ENCODE results near the gene MACC1. TPM values are rescaled to one million over a fixed set of nuclear protein-coding genes. Genes with fewer than 3 reads are reported as not detected.

The MACC1 gene
- total RNA-seq, 3 donors from 2014 or later = 0.19 to 0.34 (median 0.23) TPM

GRCh38 chr7:20206104-20206896, 10.9 kb downstream of the MACC1 start:
- Mint-ChIP-seq H3K27me3 (ENCODE audit: low read depth) (no peaks in the 10 kb centered on the region), H3K36me3 (ENCODE audit: insufficient read depth) (no peaks in the 10 kb centered on the region), H3K4me3 (no peak overlapping the region), H3K4me1 (ENCODE audit: low read depth) (peaks cover 2% of the 10 kb centered on the region), H3K9me3 (peaks cover 11% of the 10 kb centered on the region)
- no peak for DNase-seq
- ATAC-seq = no peak

- Mint-ChIP-seq H3K36me3 (ENCODE audit: insufficient read depth) (no peaks in the 10 kb centered on the region), H3K4me3 (no peak overlapping the region), H3K4me1 (ENCODE audit: low read depth) (peaks cover 8% of the 10 kb centered on the region), H3K9me3 (peaks cover 5% of the 10 kb centered on the region), H3K27me3 (ENCODE audit: low read depth) (no peaks in the 10 kb centered on the region)
- DNase-seq = no peak
- ATAC-seq = no peak
Measured at GRCh38 chr7:20203316-20203715, 13.9 kb downstream of the MACC1 start.

GRCh38 chr7:20201380-20201779, 15.8 kb downstream of the MACC1 start:
- Mint-ChIP-seq H3K4me1 (ENCODE audit: low read depth) (peaks cover 8% of the 10 kb centered on the region), H3K4me3 (no peak overlapping the region), H3K9me3 (no peaks in the 10 kb centered on the region), H3K36me3 (ENCODE audit: insufficient read depth) (no peaks in the 10 kb centered on the region), H3K27me3 (ENCODE audit: low read depth) (no peaks in the 10 kb centered on the region)
- ATAC-seq (no peak), DNase-seq (no peak)

- no peak for ATAC-seq
- no peaks in the 10 kb centered on the region for H3K9me3 Mint-ChIP-seq
- no peak for DNase-seq
- H3K4me3 Mint-ChIP-seq = no peak overlapping the region
- H3K27me3 Mint-ChIP-seq (ENCODE audit: low read depth) = no peaks in the 10 kb centered on the region
- H3K4me1 Mint-ChIP-seq (ENCODE audit: low read depth) = peaks cover 8% of the 10 kb centered on the region
- no peaks in the 10 kb centered on the region for H3K36me3 Mint-ChIP-seq (ENCODE audit: insufficient read depth)
Measured at GRCh38 chr7:20200971-20201370, 16.2 kb downstream of the MACC1 start.

GRCh38 chr7:20200361-20200760, 16.8 kb downstream of the MACC1 start:
- peaks cover 8% of the 10 kb centered on the region for H3K4me1 Mint-ChIP-seq (ENCODE audit: low read depth)
- H3K27me3 Mint-ChIP-seq (ENCODE audit: low read depth) = no peaks in the 10 kb centered on the region
- no peak for DNase-seq
- no peaks in the 10 kb centered on the region for H3K36me3 Mint-ChIP-seq (ENCODE audit: insufficient read depth)
- no peaks in the 10 kb centered on the region for H3K9me3 Mint-ChIP-seq
- ATAC-seq = no peak
- H3K4me3 Mint-ChIP-seq = no peak overlapping the region

- no peak for DNase-seq
- no peaks in the 10 kb centered on the region for H3K27me3 Mint-ChIP-seq (ENCODE audit: low read depth)
- ATAC-seq = peak; percentile 40 to 41
- H3K4me3 Mint-ChIP-seq = no peak overlapping the region
- no peaks in the 10 kb centered on the region for H3K9me3 Mint-ChIP-seq
- H3K36me3 Mint-ChIP-seq (ENCODE audit: insufficient read depth) = no peaks in the 10 kb centered on the region
- peaks cover 8% of the 10 kb centered on the region for H3K4me1 Mint-ChIP-seq (ENCODE audit: low read depth)
Measured at GRCh38 chr7:20199015-20199737, 18.0 kb downstream of the MACC1 start.

- no peak for DNase-seq
- Mint-ChIP-seq H3K9me3 (no peaks in the 10 kb centered on the region), H3K4me3 (no peak overlapping the region), H3K4me1 (ENCODE audit: low read depth) (peaks cover 8% of the 10 kb centered on the region), H3K27me3 (ENCODE audit: low read depth) (no peaks in the 10 kb centered on the region), H3K36me3 (ENCODE audit: insufficient read depth) (no peaks in the 10 kb centered on the region)
- ATAC-seq = no peak
Measured at GRCh38 chr7:20198260-20198659, 18.9 kb downstream of the MACC1 start.

GRCh38 chr7:20197837-20198236, 19.3 kb downstream of the MACC1 start:
- Mint-ChIP-seq H3K4me1 (ENCODE audit: low read depth) (peaks cover 8% of the 10 kb centered on the region), H3K4me3 (no peak overlapping the region), H3K27me3 (ENCODE audit: low read depth) (no peaks in the 10 kb centered on the region), H3K36me3 (ENCODE audit: insufficient read depth) (no peaks in the 10 kb centered on the region), H3K9me3 (no peaks in the 10 kb centered on the region)
- no peak for DNase-seq
- ATAC-seq = no peak

- no peaks in the 10 kb centered on the region for H3K27me3 Mint-ChIP-seq (ENCODE audit: low read depth)
- no peaks in the 10 kb centered on the region for H3K9me3 Mint-ChIP-seq
- DNase-seq (no peak), ATAC-seq (no peak)
- H3K4me1 Mint-ChIP-seq (ENCODE audit: low read depth) = peaks cover 8% of the 10 kb centered on the region
- H3K4me3 Mint-ChIP-seq = no peak overlapping the region
- no peaks in the 10 kb centered on the region for H3K36me3 Mint-ChIP-seq (ENCODE audit: insufficient read depth)
Measured at GRCh38 chr7:20197125-20197748, 19.9 kb downstream of the MACC1 start.

- H3K4me3 Mint-ChIP-seq = no peak overlapping the region
- H3K9me3 Mint-ChIP-seq = peaks cover 3% of the 10 kb centered on the region
- no peaks in the 10 kb centered on the region for H3K36me3 Mint-ChIP-seq (ENCODE audit: insufficient read depth)
- no peak for ATAC-seq
- DNase-seq = no peak
- H3K4me1 Mint-ChIP-seq (ENCODE audit: low read depth) = peaks cover 3% of the 10 kb centered on the region
- no peaks in the 10 kb centered on the region for H3K27me3 Mint-ChIP-seq (ENCODE audit: low read depth)
Measured at GRCh38 chr7:20194343-20194995, 22.7 kb downstream of the MACC1 start.

GRCh38 chr7:20193873-20194272, 23.3 kb downstream of the MACC1 start:
- no peak for ATAC-seq
- DNase-seq = no peak
- no peak overlapping the region for H3K4me3 Mint-ChIP-seq
- H3K4me1 Mint-ChIP-seq (ENCODE audit: low read depth) = no peaks in the 10 kb centered on the region
- no peaks in the 10 kb centered on the region for H3K36me3 Mint-ChIP-seq (ENCODE audit: insufficient read depth)
- H3K27me3 Mint-ChIP-seq (ENCODE audit: low read depth) = no peaks in the 10 kb centered on the region
- peaks cover 7% of the 10 kb centered on the region for H3K9me3 Mint-ChIP-seq

GRCh38 chr7:20193242-20193777, 23.9 kb downstream of the MACC1 start:
- no peaks in the 10 kb centered on the region for H3K4me1 Mint-ChIP-seq (ENCODE audit: low read depth)
- no peak for DNase-seq
- peaks cover 11% of the 10 kb centered on the region for H3K9me3 Mint-ChIP-seq
- no peak overlapping the region for H3K4me3 Mint-ChIP-seq
- no peaks in the 10 kb centered on the region for H3K36me3 Mint-ChIP-seq (ENCODE audit: insufficient read depth)
- no peak for ATAC-seq
- no peaks in the 10 kb centered on the region for H3K27me3 Mint-ChIP-seq (ENCODE audit: low read depth)

GRCh38 chr7:20191391-20191869, 25.8 kb downstream of the MACC1 start:
- H3K36me3 Mint-ChIP-seq (ENCODE audit: insufficient read depth) = no peaks in the 10 kb centered on the region
- H3K9me3 Mint-ChIP-seq = peaks cover 12% of the 10 kb centered on the region
- no peaks in the 10 kb centered on the region for H3K4me1 Mint-ChIP-seq (ENCODE audit: low read depth)
- no peaks in the 10 kb centered on the region for H3K27me3 Mint-ChIP-seq (ENCODE audit: low read depth)
- DNase-seq (no peak), ATAC-seq (no peak)
- no peak overlapping the region for H3K4me3 Mint-ChIP-seq

All from activated T-cell treated with anti-CD3 and anti-CD28 coated beads, Interleukin-2, amount 50 U/mL, for 4 hours (primary cell).